GM19238 (cell line): Measurements from ENCODE around the gene SYT7.

Experiments
- DNase-seq: peaks from one replicate; pipeline ENCODE4 v3.0.0; 2011; ENCODE audit warnings: low spot score; ENCODE audit not compliant: insufficient read length

SYT7 gene

GRCh38 chr11:61539006-61539405 lies 41.9 kb downstream of the SYT7 start:
- no peak for DNase-seq

DNA sequence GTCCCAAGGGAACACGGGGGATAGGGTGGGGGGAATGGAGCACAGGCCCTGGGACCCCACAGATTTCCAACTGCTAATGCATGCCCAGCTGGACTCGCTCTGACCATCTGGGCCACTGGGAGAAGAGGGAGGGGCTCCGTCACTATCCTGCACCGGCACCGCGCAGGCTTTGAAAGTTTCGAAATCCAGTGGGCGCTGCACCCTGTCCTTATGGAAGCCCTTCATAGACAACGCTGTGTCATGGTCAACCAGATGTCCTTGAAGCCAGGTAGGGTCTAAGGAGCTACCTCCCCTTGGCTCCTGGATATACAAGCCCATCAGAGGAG lies 42.3 kb downstream of the SYT7 start:
- no peak for DNase-seq

GRCh38 chr11:61537326-61537725 lies 43.5 kb downstream of the SYT7 start:
- DNase-seq = no peak

- DNase-seq = no peak
Measured at GRCh38 chr11:61536676-61537270, 44.1 kb downstream of the SYT7 start.

DNA sequence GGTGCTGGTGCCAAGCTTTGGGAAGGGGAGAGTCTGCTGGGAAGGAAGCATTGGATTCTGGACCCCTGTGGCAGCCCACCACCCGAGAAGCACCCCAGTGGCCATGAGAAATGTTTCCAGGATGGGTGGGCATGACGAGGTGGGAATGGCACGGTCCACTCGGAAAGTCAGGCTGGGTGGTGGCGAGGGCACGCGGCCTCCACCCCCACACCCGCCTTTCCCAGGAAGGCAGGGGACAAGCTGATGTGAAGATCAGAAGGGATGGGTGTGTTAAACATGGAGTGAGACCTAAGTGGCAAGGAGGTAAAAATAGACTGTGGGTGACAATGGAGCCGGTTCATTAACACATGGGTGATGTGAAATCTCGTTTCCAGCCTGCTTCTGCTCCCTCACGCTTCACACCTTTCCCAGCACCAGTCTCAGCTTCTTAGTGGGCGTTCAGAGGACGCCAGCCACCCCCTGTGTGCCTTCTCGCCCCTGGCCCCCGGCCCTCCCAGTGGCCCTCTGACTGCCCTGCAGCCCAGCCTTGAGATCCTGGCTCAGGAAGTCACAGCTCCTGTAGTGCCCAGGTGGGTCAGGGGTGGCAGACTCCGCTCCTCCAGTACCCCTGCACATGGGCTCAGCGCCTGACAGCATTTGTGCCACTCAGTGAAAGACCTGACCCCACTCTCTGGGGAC lies 44.7 kb downstream of the SYT7 start:
- DNase-seq = no peak

DNA sequence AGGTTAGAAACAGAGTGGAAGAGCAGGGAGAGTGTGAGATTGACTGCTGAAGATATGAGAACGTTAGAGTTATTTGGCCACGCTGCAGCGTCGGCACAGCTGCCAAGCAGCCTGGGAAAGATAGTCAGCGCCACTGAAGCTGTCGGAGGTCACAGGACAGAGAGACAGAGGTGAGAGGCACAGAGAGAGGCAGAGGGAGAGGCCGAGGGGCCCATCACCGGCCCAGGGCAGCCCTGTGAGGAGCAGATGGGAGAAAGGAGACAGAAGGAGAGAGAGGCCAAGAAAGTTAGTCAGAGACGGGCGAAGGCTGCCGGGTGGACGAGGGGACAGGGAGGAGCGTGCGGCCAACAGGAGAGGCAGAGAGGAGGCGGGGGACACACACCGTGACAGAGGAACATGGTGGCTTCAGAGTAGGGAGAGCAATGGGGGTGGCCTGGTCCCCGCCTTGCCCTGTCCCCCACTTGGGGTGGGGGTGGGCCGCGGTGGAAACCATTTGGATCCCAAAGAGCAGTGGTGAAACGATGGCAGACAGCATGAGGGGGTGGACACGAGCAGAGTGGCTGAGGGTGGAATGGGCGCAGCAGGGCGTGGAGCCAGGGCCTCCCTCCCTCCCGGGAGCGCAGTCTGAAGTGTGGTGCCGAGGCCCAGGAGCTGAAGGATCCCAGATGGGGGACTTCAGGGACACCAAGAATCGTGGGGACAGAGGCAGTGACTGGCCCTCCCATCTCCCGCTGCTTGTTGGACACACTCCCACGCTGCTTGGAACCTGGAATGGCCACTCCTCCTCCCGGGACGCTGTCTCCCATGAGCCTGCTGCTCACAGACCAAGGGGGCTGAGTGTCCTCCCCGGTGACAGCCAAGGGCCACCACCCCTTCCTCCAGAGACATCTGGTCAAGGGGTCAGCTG lies 45.7 kb downstream of the SYT7 start:
- DNase-seq = no peak

- no peak for DNase-seq
Measured at GRCh38 chr11:61534025-61534932, 46.6 kb downstream of the SYT7 start.

- DNase-seq = no peak
Measured at GRCh38 chr11:61533401-61533800, 47.5 kb downstream of the SYT7 start.

DNA sequence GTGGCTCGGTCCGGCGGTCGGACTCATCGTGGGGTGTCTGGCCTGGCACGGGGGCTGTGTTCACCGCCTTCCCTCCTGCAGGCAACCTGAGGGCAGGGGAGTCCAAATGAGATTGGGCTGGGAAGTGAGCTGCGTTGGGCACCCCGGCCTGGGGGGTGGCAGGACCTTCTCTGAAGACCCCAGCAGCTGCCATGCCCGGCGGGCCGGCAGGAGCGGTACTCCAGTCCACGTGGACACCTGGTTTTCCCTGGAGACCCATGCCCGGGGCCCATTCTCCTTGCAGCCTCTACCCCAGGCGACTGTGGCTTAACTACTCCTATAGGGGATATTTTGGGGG lies 47.9 kb downstream of the SYT7 start:
- DNase-seq = no peak

GRCh38 chr11:61532134-61533038 lies 48.5 kb downstream of the SYT7 start:
- DNase-seq = peak; percentile 69

- no peak for DNase-seq
Measured at GRCh38 chr11:61531044-61531443, 49.8 kb downstream of the SYT7 start.

DNA sequence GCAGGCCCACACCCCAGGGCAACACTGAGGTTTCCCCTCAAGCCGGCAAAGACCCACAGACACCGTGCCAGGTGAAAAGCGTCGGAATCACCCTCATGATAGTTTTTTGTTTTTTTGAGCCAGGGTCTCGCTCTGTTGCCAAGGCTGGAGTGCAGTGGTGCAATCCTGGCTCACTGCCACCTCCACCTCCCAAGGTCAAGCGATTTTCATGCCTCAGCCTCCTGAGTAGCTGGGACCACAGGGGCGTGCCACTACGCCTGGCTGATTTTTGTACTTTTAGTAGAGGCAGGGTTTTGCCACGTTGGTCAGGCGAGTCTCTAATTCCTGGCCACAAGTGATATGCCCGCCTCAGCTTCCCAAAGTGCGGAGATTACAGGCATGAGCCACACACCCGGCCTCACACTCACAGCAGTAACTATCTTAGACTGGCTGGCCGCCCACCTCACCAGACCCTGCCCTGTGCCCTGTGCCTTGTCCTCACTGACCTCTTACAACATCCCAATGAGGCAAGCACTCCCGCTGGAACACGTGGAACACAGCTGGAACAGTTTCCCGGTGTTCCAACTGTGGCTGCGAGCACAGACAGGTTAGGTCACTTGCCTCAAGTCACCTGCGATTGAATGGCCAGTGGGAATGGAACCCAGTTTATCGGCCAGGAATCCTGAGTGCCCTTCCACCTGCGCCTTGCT lies 51.2 kb downstream of the SYT7 start:
- DNase-seq = no peak

DNA sequence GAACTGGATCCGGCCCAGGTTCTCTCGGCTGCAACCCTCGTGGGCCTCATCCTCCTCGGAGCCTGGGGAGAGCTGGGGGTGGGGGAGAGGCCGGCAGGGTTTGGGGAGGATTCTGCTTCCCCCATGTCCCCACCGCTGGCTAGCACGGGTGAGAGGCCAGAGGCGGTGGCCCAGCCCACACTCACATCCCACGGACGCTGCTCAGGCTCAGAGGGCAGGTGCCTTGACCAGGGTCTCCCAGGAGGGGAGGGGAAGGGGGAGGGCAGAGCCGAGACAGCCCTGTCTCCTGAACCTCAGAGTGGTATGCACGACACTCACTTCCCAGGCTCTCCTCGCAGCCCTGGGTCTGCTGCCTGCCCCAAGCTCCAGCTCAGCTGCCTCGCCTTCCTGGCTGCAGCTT lies 52.8 kb downstream of the SYT7 start:
- no peak for DNase-seq

GRCh38 chr11:61526956-61527731 lies 53.7 kb downstream of the SYT7 start:
- no peak for DNase-seq

DNA sequence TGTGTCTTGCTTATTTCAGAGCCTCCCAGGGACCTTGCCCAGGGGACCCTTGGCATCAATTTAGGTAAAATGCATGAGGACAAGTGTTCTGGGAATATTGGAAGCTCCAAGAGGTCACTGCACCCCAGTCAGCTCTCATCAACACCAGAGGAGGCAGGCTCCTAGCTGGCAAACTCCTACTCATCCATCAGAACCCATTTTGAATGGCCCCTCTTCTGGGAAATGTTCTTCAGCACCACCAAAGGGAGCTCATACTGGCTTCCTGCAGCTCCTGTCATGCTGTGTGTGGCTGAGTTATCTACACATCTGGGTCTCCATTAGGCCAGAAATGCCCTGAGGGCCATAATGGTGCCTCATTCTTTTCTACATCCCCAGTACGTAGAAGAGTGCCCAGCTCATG lies 54.6 kb downstream of the SYT7 start:
- no peak for DNase-seq

- DNase-seq = no peak
Measured at GRCh38 chr11:61524963-61525587, 55.8 kb downstream of the SYT7 start.

DNA sequence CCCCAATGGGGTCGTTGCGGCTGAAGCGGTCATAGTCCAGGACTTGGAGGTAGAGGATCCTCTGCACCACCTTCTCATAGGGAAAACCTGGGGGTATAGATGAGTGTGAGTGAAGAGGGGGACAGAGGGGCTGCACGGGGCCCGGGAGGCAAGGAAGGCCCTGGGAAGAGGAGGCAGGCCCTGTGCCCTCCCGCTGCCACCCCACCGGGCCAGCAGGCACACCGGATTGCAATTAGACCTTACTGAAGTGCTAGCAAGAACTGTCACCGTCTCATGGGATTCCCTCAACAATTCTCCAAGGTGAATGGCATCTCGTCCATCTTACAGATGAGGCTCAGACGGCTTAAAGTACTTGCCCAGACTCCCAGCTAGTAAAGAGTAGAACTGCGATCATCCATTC lies 56.4 kb downstream of the SYT7 start:
- DNase-seq = no peak

- no peak for DNase-seq
Measured at GRCh38 chr11:61522881-61523280, 58.0 kb downstream of the SYT7 start.
